AG08396 (cell line): ENCODE data around the gene CHMP2A.

ENCODE experiments used
- DNase-seq: peaks from one replicate; pipeline ENCODE4 v3.0.0; 2012; ENCODE audit warnings: low spot score, mixed read lengths

Gene CHMP2A

DNA sequence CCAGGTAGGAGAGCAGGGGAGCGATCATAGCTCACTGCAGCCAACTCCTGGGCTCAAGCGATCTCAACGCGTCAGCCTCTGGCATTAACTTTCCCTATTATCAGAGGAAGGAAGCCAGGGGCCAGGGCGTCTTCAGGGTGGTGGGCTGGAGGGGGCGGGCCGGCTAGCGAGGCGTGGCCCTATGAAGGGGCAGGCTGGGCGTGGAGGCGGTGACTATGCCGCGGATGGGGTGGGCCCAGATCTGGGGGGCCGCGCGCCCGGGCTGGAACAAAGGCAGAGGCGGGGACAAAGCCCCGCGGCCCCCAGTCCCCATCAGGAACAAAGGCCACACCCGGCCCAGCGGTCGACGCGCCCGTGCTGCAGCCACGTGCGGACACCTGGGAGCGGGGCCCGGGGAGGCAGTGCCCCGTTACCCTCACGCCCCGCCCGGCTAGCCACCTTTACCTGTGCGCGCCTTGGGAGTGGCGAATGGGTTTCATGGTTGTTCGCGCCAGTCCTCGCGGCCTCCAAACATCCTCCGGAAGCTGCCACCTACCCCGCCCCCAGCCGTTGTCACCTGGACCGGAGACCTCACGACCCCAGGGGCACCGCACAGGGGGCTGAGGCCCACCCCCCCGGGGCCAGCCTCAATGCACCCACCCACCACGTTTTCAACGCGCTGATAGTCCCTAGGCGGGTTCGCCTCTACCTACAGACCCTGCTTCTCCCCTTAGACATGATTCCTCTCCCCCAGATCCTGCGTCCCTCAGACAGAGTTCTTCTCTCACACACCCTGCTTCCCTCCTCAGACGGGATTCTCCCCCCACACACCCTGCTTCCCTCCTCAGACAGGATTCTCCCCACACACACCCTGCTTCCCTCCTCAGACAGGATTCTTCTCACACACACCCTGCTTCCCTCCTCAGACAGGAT is 16.4 kb downstream of the CHMP2A start:
- no peak for DNase-seq

GRCh38 chr19:58536852-58537798 is 17.8 kb downstream of the CHMP2A start:
- DNase-seq: no peak

DNA sequence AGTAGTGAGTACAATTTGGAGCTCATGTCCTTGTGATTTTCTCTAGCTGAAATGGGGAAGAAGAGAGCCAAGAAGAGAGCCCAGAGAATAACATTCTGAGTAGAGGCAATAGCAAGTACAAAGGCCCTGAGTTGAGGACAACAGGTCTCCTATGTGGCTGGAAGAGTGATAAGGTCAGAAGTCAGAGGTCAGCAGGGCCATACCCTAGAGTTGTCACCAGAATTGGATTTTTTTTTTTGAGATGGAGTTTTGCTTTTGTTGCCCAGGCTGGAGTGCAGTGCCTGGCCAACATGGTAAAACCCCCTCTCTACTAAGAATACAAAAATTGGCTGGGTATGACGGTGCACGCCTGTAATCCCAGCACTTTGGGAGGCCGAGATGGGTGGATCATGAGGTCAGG is 19.0 kb downstream of the CHMP2A start:
- no peak for DNase-seq

GRCh38 chr19:58531034-58531840 is 23.7 kb downstream of the CHMP2A start:
- DNase-seq: no peak

DNA sequence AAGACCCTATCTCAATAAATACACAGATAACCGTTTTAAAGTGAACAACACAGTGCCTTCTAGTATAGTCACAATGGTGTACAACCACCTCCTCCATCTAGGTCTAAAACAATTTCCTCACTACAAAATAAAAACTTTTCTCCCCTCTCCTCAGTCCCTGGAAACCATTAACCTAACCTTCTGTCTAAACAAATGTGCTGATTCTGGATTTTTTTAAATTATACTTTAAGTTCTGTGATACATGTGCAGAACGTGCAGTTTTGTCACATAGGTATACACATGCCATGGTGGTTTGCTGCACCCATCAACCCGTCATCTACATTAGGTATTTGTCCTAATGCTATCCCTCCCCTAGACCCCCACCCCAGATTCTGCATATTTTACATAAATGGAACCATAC is 25.5 kb downstream of the CHMP2A start:
- DNase-seq: no peak

- no peak for DNase-seq
Observed at GRCh38 chr19:58522709-58523108, 32.2 kb downstream of the CHMP2A start.

- DNase-seq: no peak
Observed at GRCh38 chr19:58521651-58522050, 33.3 kb downstream of the CHMP2A start.

GRCh38 chr19:58520257-58520599 is 34.7 kb downstream of the CHMP2A start:
- DNase-seq: no peak

- DNase-seq: peak; percentile 90
Observed at GRCh38 chr19:58519355-58520256, 35.3 kb downstream of the CHMP2A start, which contains the start of gene ZBTB45. Gene ZBTB45, minus strand, starts transcription at chr19:58519810. Its CDS starts 2,137 bp downstream, at chr19:58517673.

DNA sequence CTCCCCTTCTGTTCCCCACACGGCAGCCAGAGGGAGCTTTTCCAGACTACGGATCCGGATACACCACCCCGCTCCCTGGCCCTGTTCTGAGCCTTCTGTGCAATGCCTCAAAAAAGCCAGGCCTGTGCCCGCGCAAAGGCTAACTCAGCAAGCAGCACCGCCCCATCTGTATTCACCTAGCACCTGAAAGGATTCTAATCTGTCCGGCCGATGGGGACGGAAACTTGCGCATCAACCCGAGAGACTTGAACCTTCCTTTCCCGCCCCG is 35.9 kb downstream of the CHMP2A start:
- DNase-seq: peak; percentile 87

DNA sequence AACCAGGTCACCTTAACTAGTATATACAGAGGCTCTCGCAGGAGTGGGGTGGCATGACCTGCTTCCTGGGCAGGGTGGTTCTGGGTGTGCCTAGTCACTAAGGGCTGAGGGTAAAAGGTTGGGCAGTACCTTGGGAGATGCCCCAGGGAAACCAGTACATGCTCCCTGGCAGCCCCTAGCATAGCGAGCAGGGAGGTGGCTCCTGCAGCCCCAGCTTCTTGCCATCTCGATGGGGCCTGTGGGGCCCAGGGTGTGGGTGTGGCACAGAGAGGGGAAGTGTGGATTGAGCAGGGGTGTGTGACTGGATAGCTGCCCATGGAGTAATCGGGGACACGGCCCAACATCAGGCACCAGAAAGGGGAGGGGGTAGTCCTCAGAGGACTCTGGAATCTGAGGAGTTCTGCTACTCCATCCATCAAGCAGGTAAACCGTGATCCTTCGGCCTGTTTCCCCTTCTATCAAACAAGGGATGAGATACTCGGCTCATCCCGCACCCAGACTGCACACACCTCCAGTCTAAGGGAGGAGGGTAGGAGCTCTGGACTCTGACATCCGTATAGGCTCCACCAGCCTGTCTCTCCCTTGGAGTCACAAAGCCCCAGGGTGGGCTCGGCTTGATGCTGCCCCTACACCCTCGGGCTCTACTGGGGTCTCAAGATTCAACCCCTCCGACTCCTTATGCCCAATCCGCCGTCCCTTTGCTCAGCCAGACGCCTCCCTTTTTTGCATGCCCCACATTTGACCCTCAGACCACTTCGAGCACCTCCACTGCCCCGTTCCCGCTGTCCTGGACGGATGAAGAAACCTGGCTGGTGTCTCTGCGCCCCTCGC is 36.4 kb downstream of the CHMP2A start:
- DNase-seq: no peak

- no peak for DNase-seq
Observed at GRCh38 chr19:58516964-58517833, 37.7 kb downstream of the CHMP2A start.

- no peak for DNase-seq
Observed at GRCh38 chr19:58516246-58516836, 38.6 kb downstream of the CHMP2A start.

GRCh38 chr19:58515259-58515658 is 39.6 kb downstream of the CHMP2A start:
- no peak for DNase-seq

DNA sequence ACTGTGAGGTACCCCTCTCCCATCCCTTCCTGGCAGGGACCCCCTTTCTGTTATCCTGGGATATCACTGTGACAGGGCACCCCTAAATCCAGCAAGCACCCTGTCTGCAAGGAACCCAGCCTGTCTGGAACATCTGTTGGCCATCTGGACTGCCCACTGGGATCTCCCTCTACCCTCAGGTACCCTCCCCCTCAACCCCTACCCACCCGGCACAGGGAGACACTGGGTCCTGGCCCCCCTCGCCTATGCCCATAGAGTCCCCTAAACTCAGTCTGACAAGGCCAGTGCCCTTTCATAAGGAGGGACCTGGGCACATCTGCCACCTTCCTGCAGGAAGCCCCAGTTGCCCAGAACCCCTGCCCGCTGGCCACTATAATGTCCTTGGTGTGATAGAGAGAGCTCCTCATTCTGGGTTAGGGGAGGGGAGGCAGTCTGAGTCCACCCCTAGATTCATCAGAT is 40.3 kb downstream of the CHMP2A start:
- DNase-seq: no peak

- DNase-seq: peak; percentile 86
Observed at GRCh38 chr19:58513694-58514563, 41.0 kb downstream of the CHMP2A start.

DNA sequence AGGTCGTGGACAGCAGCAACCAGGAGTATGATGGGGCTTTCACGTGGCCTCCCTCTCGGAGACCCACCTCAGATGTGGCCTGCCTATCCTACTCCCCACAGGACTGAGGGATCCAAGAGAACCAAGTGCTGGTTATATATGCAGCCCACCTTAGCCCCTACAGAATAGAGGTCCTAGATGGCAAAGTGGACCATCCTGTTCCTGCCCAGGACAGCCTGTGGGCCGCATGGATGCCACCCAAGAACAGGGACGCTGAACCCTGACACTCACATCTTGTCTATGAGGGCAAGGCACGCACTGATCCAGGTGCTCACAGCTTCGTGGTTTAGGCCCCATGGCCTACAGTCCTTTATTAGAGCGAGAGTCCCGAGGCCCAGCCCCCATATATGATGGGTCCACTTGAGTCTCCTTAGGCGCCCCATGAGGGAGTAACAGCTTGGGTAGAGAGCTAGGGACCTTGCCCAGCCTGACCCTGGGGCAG is 41.7 kb downstream of the CHMP2A start:
- DNase-seq: no peak
